H9 (cell line): ENCODE results near the gene GARS1. TPM values are rescaled to one million over a fixed set of nuclear protein-coding genes. Genes with fewer than 3 reads are reported as not detected.

Source experiments
- DNase-seq: peaks from one replicate; pipeline ENCODE4 v3.0.0-alpha.2; 2017
- H2AFZ ChIP-seq: one replicate; pipeline ENCODE4 v1.6.1; 2013; ENCODE audit warnings: mild to moderate bottlenecking, low read length, control low read depth, moderate library complexity
- H2AK5ac ChIP-seq: 2 replicates; pipeline ENCODE4 v1.6.1; 2013; ENCODE audit warnings: low read length, control low read depth, mixed read lengths; ENCODE audit not compliant: insufficient read length
- H2BK120ac ChIP-seq: one replicate; pipeline ENCODE4 v1.6.1; 2013; ENCODE audit warnings: low read depth, mild to moderate bottlenecking, low read length, control low read depth, inconsistent platforms; ENCODE audit not compliant: poor library complexity, severe bottlenecking
- H2BK12ac ChIP-seq: 2 replicates; pipeline ENCODE4 v1.6.1; 2013; ENCODE audit warnings: low read length, control low read depth, mixed read lengths, low read depth; ENCODE audit not compliant: insufficient read length
- H2BK15ac ChIP-seq: 2 replicates; pipeline ENCODE4 v1.6.1; 2013; ENCODE audit warnings: low read depth, low read length, control low read depth
- H2BK20ac ChIP-seq: one replicate; pipeline ENCODE4 v1.6.1; 2013; ENCODE audit warnings: low read depth, mild to moderate bottlenecking, low read length, control low read depth, inconsistent platforms; ENCODE audit not compliant: poor library complexity, severe bottlenecking
- H2BK5ac ChIP-seq: 2 replicates; pipeline ENCODE4 v1.6.1; 2013; ENCODE audit warnings: low read length, control low read depth, mixed read lengths; ENCODE audit not compliant: insufficient read length
- H3K14ac ChIP-seq: 2 replicates; pipeline ENCODE4 v1.6.1; 2013; ENCODE audit warnings: low read length, control low read depth; ENCODE audit not compliant: insufficient read depth
- H3K18ac ChIP-seq: 2 replicates; pipeline ENCODE4 v1.6.1; 2013; ENCODE audit warnings: low read depth, mild to moderate bottlenecking, mixed read lengths, low read length, control low read depth; ENCODE audit not compliant: insufficient read length
- H3K23ac ChIP-seq: 2 replicates; pipeline ENCODE4 v1.6.1; 2013; ENCODE audit warnings: low read length, control low read depth, mixed read lengths, low read depth; ENCODE audit not compliant: insufficient read length
- H3K23me2 ChIP-seq: 2 replicates; pipeline ENCODE4 v1.6.1; 2013; ENCODE audit warnings: low read depth, mild to moderate bottlenecking, mixed read lengths, low read length, control low read depth; ENCODE audit not compliant: insufficient read length, poor library complexity, severe bottlenecking
- H3K27ac ChIP-seq: 2 replicates; pipeline ENCODE4 v1.5.1; 2013; ENCODE audit warnings: low read length, control low read depth, mixed read lengths, low read depth; ENCODE audit not compliant: insufficient read length
- H3K27me3 ChIP-seq: 2 replicates; pipeline ENCODE4 v1.6.1; 2013; ENCODE audit warnings: low read length, control low read depth, inconsistent platforms; ENCODE audit not compliant: insufficient read depth
- H3K4ac ChIP-seq: 2 replicates; pipeline ENCODE4 v1.6.1; 2013; ENCODE audit warnings: low read depth, mild to moderate bottlenecking, control low read depth, inconsistent platforms, low read length, moderate library complexity
- H3K4me1 ChIP-seq: 2 replicates; pipeline ENCODE4 v1.6.1; 2013; ENCODE audit warnings: low read length, control low read depth, inconsistent platforms; ENCODE audit not compliant: insufficient read depth
- H3K4me2 ChIP-seq: 2 replicates; pipeline ENCODE4 v1.6.1; 2013; ENCODE audit warnings: low read length, control low read depth, mixed read lengths; ENCODE audit not compliant: insufficient read length, insufficient read depth
- H3K56ac ChIP-seq: 2 replicates; pipeline ENCODE4 v1.6.1; 2013; ENCODE audit warnings: low read depth, mild to moderate bottlenecking, mixed read lengths, low read length, control low read depth; ENCODE audit not compliant: insufficient read length
- H3K79me1 ChIP-seq: 2 replicates; pipeline ENCODE4 v1.6.1; 2013; ENCODE audit warnings: low read depth, mild to moderate bottlenecking, moderate library complexity, low read length, control low read depth, inconsistent platforms; ENCODE audit not compliant: insufficient read depth, poor library complexity, severe bottlenecking
- H3K79me2 ChIP-seq: 2 replicates; pipeline ENCODE4 v1.6.1; 2013; ENCODE audit warnings: low read length, control low read depth, inconsistent platforms; ENCODE audit not compliant: insufficient read depth
- H3K9ac ChIP-seq: 2 replicates; pipeline ENCODE4 v1.6.1; 2013; ENCODE audit warnings: low read length, control low read depth, mixed read lengths; ENCODE audit not compliant: insufficient read length; ENCODE audit errors: extremely low read depth
- H3K9me3 ChIP-seq: one replicate; pipeline ENCODE4 v1.6.1; 2013; ENCODE audit warnings: low read depth, low read length, inconsistent platforms; ENCODE audit not compliant: control insufficient read depth
- H3T11ph ChIP-seq: one replicate; pipeline ENCODE4 v1.6.1; 2013; ENCODE audit warnings: mild to moderate bottlenecking, low read length, control low read depth, inconsistent platforms
- H4K20me1 ChIP-seq: one replicate; pipeline ENCODE4 v1.6.1; 2013; ENCODE audit not compliant: control insufficient read depth, insufficient read length, insufficient read depth
- H4K5ac ChIP-seq: 2 replicates; pipeline ENCODE4 v1.6.1; 2013; ENCODE audit warnings: low read depth, mild to moderate bottlenecking, mixed read lengths, low read length, control low read depth; ENCODE audit not compliant: insufficient read length
- H4K8ac ChIP-seq: replicated peaks from 2 replicates; pipeline ENCODE4 v1.6.1; 2013; ENCODE audit warnings: low read length, control low read depth, mixed read lengths, low read depth; ENCODE audit not compliant: insufficient read length
- H4K91ac ChIP-seq: 2 replicates; pipeline ENCODE4 v1.6.1; 2013; ENCODE audit warnings: low read depth, mild to moderate bottlenecking, moderate library complexity, mixed read lengths, low read length, control low read depth; ENCODE audit not compliant: insufficient read length
- H3K27ac Mint-ChIP-seq, 3 experiments: 2 replicates in 2 of 3; 3 replicates in 1 of 3; pipeline ENCODE4 v1.8.0; 2020 to 2021; ENCODE audit warnings: mixed read lengths in 3 of 3, mild to moderate bottlenecking in 1 of 3, moderate library complexity in 1 of 3
- H3K27me3 Mint-ChIP-seq: 2 replicates; pipeline ENCODE4 v1.8.0; 2021; ENCODE audit warnings: low read depth, mild to moderate bottlenecking, moderate library complexity, mixed read lengths
- H3K36me3 Mint-ChIP-seq, 3 experiments: 2 replicates in 2 of 3; 3 replicates in 1 of 3; pipeline ENCODE4 v1.8.0; 2020 to 2021; ENCODE audit warnings: low read depth in 3 of 3, mixed read lengths in 3 of 3; ENCODE audit not compliant: insufficient read depth in 1 of 3
- H3K4me1 Mint-ChIP-seq, 2 experiments: 2 replicates each; pipeline ENCODE4 v1.8.0; 2020; ENCODE audit warnings: mixed read lengths in 2 of 2
- H3K4me3 Mint-ChIP-seq, 2 experiments: 2 replicates in 1 of 2; 3 replicates in 1 of 2; pipeline ENCODE4 v1.8.0; 2020 to 2021; ENCODE audit warnings: mild to moderate bottlenecking in 2 of 2, mixed read lengths in 2 of 2, moderate library complexity in 1 of 2
- H3K9me3 Mint-ChIP-seq, 2 experiments: 2 replicates in 1 of 2; 3 replicates in 1 of 2; pipeline ENCODE4 v1.8.0; 2020; ENCODE audit warnings: mild to moderate bottlenecking in 2 of 2, mixed read lengths in 2 of 2, moderate library complexity in 1 of 2
- CTCF ChIP-seq: fragments of 200-600 bp; sonication (generic); conservative IDR thresholded peaks from 3 replicates; pipeline ENCODE4 v1.8.0; 2021; ENCODE audit warnings: antibody characterized with exemption, mild to moderate bottlenecking
- WGBS: extraction: QIAGEN DNeasy Blood & Tissue Kit; methylation state at CpG from one replicate; pipeline ENCODE4 v1.1.7; 2013; ENCODE audit warnings: missing lambda C conversion rate, low lambda C conversion rate, mixed read lengths; ENCODE audit not compliant: insufficient read length; ENCODE audit errors: extremely low coverage; 5-methylcytosine and 5-hydroxymethylcytosine counted together
- total RNA-seq: library from RNA; stranded (reverse); gene quantifications from 2 replicates; pipeline ENCODE4 v1.2.1, GENCODE V29; 2021

GARS1 gene
- total RNA-seq, 1 experiment from 2014 or later: 234 TPM

- no peak overlapping the region for H3K4ac ChIP-seq
- no peak for TF ChIP-seq CTCF
- no peak overlapping the region for H4K91ac ChIP-seq
- no peaks in the 10 kb centered on the region for H3K9me3 Mint-ChIP-seq
- no peak overlapping the region for H2BK5ac ChIP-seq
- H4K5ac ChIP-seq: no peak overlapping the region
- H3K56ac ChIP-seq: no peak overlapping the region
- H2BK120ac ChIP-seq: no peak overlapping the region
- H2AFZ ChIP-seq: no peak overlapping the region
- H3K14ac ChIP-seq: no peak overlapping the region
- H3K4me3 Mint-ChIP-seq: no peak overlapping the region
- no peak overlapping the region for H3K4me2 ChIP-seq
- H2BK15ac ChIP-seq: no peak overlapping the region
- H3K4me1 Mint-ChIP-seq: peaks cover 11 to 16% of the 10 kb centered on the region in 2 experiments
- no peak overlapping the region for H2AK5ac ChIP-seq
- H3K9me3 ChIP-seq: no peaks in the 10 kb centered on the region
- no peaks in the 10 kb centered on the region for H3K4me1 ChIP-seq
- no peak overlapping the region for H3K27ac Mint-ChIP-seq
- no peak overlapping the region for H2BK20ac ChIP-seq
- no peak overlapping the region for H3K27ac ChIP-seq
- no peaks in the 10 kb centered on the region for H3K79me2 ChIP-seq
- H3K9ac ChIP-seq: no peak overlapping the region
- no peaks in the 10 kb centered on the region; the same call in 1 of the 2 replicates for H3K27me3 Mint-ChIP-seq
- no peak overlapping the region for H4K8ac ChIP-seq
- no CpG with 5 or more reads among the region's 11 CpGs for WGBS
- H3T11ph ChIP-seq: no peak overlapping the region
- no peak overlapping the region for H3K23ac ChIP-seq
- H3K27me3 ChIP-seq: no peaks in the 10 kb centered on the region
- no peaks in the 10 kb centered on the region for H3K79me1 ChIP-seq
- H2BK12ac ChIP-seq: no peak overlapping the region
- no peak overlapping the region for H3K18ac ChIP-seq
- no peaks in the 10 kb centered on the region for H3K23me2 ChIP-seq
- no peaks in the 10 kb centered on the region for H3K36me3 Mint-ChIP-seq
- DNase-seq: no peak
- no peaks in the 10 kb centered on the region for H4K20me1 ChIP-seq
These were observed 70.8 kb downstream of the GARS1 start for GRCh38 chr7:30665449-30665848.
